Measurements from ENCODE around the gene MUC16.

MUC16 gene

DNA sequence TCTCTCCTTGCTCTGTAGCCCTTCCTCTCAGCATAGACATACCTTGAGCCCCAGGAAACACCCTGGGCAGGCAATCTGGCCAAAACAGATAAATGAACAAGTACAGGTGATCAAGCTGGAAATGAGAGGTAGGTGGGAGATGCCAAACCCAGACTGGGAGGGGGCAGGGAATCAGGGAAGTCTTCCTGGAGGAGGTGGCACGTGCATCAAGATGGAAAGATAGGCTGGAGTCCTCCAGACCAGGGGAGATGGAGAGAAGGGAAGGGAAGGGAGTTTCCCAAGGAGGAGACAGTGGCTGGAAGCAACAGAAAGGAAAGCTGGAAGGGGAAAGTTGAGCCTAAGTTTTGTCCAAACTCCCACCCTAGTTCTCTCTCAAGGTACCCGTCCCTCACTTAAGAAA is 1.7 kb upstream of the MUC16 start:
- H3K4me3 ChIP-seq (ENCODE audit: low read depth, low read length) = no peak overlapping the region
- no peak for DNase-seq (ENCODE audit: low read depth)
- in situ Hi-C loops (cut with HindIII; ENCODE audit: low sequenced_read_pairs) = no loop called here
- TF ChIP-seq, protein P1, sequence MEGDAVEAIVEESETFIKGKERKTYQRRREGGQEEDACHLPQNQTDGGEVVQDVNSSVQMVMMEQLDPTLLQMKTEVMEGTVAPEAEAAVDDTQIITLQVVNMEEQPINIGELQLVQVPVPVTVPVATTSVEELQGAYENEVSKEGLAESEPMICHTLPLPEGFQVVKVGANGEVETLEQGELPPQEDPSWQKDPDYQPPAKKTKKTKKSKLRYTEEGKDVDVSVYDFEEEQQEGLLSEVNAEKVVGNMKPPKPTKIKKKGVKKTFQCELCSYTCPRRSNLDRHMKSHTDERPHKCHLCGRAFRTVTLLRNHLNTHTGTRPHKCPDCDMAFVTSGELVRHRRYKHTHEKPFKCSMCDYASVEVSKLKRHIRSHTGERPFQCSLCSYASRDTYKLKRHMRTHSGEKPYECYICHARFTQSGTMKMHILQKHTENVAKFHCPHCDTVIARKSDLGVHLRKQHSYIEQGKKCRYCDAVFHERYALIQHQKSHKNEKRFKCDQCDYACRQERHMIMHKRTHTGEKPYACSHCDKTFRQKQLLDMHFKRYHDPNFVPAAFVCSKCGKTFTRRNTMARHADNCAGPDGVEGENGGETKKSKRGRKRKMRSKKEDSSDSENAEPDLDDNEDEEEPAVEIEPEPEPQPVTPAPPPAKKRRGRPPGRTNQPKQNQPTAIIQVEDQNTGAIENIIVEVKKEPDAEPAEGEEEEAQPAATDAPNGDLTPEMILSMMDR (IDR thresholded peaks at IDR 0.05; ENCODE audit: low read depth, low read length, missing control alignments) = no peak

- TF ChIP-seq, protein P1 (IDR thresholded peaks at IDR 0.05; ENCODE audit: low read depth, low read length, missing control alignments) = no peak
- in situ Hi-C loops (cut with HindIII; ENCODE audit: low sequenced_read_pairs) = no loop called here
- no peak overlapping the region for H3K4me3 ChIP-seq (ENCODE audit: low read depth, low read length)
- DNase-seq (ENCODE audit: low read depth) = no peak
Measured at GRCh38 chr19:9010693-9011092, 484 bp upstream of the MUC16 start.

DNA sequence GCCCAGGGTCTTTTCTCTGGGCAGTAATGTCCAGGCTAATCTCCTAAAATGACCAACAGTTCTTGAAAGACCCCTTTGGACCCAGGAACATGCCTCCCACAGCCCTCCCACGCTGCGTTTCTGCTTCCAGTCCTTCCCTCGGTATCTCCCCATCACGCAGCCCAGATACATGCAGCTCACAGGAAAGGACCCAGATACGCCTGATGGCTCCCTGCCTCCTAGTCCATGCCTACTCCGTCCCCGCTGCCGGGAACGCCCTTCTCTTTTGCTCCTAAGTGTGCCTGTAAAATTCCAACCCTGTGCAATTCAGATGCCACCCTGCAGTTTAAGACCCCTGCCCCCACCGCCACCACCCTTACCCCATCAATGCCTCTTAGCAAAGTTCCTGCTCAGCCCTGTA is 778 bp downstream of the MUC16 start:
- H3K4me3 ChIP-seq (ENCODE audit: low read depth, low read length) = no peak overlapping the region
- TF ChIP-seq, protein P1 (IDR thresholded peaks at IDR 0.05; ENCODE audit: low read depth, low read length, missing control alignments) = no peak
- in situ Hi-C loops (cut with HindIII; ENCODE audit: low sequenced_read_pairs) = no loop called here
- no peak for DNase-seq (ENCODE audit: low read depth)

GRCh38 chr19:9008667-9009066 is 1.5 kb downstream of the MUC16 start:
- no peak overlapping the region for H3K4me3 ChIP-seq (ENCODE audit: low read depth, low read length)
- TF ChIP-seq, protein P1 (IDR thresholded peaks at IDR 0.05; ENCODE audit: low read depth, low read length, missing control alignments) = no peak
- no peak for DNase-seq (ENCODE audit: low read depth)
- in situ Hi-C loops (cut with HindIII; ENCODE audit: low sequenced_read_pairs) = no loop called here

- TF ChIP-seq, protein P1 (IDR thresholded peaks at IDR 0.05; ENCODE audit: low read depth, low read length, missing control alignments) = no peak
- in situ Hi-C loops (cut with HindIII; ENCODE audit: low sequenced_read_pairs) = no loop called here
- H3K4me3 ChIP-seq (ENCODE audit: low read depth, low read length) = no peak overlapping the region
- no peak for DNase-seq (ENCODE audit: low read depth)
Measured at GRCh38 chr19:9000933-9001332, 9.3 kb downstream of the MUC16 start.

DNA sequence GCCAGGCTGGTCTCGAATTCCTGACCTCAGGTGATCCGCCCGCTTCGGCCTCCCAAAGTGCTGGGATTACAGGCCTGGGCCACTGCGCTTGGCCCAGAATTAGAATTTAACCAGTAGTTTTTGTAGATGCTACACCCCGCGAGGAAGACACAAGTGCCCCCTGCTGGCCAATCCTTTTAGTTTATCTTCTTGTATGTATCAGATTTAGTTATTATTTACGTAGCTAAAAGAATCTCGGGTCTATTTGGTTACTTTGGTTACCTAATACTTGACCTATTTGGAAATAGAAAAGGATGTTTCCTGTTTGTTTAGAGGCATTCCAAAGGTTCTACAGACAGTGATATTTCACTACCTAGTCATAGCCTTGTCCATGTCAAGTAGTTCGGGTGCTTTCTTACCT is 22.0 kb downstream of the MUC16 start:
- H3K4me3 ChIP-seq (ENCODE audit: low read depth, low read length) = no peak overlapping the region
- TF ChIP-seq, protein P1 (IDR thresholded peaks at IDR 0.05; ENCODE audit: low read depth, low read length, missing control alignments) = no peak
- in situ Hi-C loops (cut with HindIII; ENCODE audit: low sequenced_read_pairs) = no loop called here
- DNase-seq (ENCODE audit: low read depth) = no peak

- TF ChIP-seq, protein P1 (IDR thresholded peaks at IDR 0.05; ENCODE audit: low read depth, low read length, missing control alignments) = no peak
- in situ Hi-C loops (cut with HindIII; ENCODE audit: low sequenced_read_pairs) = no loop called here
Measured at GRCh38 chr19:8986296-8986695, 23.9 kb downstream of the MUC16 start.

More at GRCh38 chr19:8986296-8986695, 23.9 kb downstream of the MUC16 start:
- H3K4me3 ChIP-seq (ENCODE audit: low read depth, low read length) = no peak overlapping the region
- DNase-seq (ENCODE audit: low read depth) = no peak

Measured in astrocyte of the cerebellum (primary cell).